Neural progenitor cell (in vitro differentiated cells): ENCODE data around the gene ZFHX3. TPM values are rescaled to one million over a fixed set of nuclear protein-coding genes. Genes with fewer than 3 reads are reported as not detected.

Experiments
- DNase-seq: peaks from one replicate; pipeline ENCODE4 v3.0.0-alpha.2; 2016; ENCODE audit warnings: low spot score
- H2AFZ ChIP-seq: fragments of 200-600 bp; sonication (generic); replicated peaks from 2 replicates; pipeline ENCODE4 v1.6.1; 2016; ENCODE audit warnings: antibody characterized with exemption
- H3F3A ChIP-seq: fragments of 200-600 bp; sonication (generic); 2 replicates; pipeline ENCODE4 v1.6.1; 2016; ENCODE audit warnings: antibody characterized with exemption, low read depth
- H3K27ac ChIP-seq: fragments of 200-600 bp; sonication (generic); 2 replicates; pipeline ENCODE4 v1.5.1; 2016; ENCODE audit warnings: mild to moderate bottlenecking
- H3K27me3 ChIP-seq: fragments of 200-600 bp; sonication (generic); 2 replicates; pipeline ENCODE4 v1.6.1; 2016; ENCODE audit warnings: mild to moderate bottlenecking, moderate library complexity
- H3K36me3 ChIP-seq: fragments of 200-600 bp; sonication (generic); 2 replicates; pipeline ENCODE4 v1.5.1; 2016
- H3K4me1 ChIP-seq: fragments of 200-600 bp; sonication (generic); 2 replicates; pipeline ENCODE4 v1.6.1; 2016; ENCODE audit warnings: mixed run types
- H3K4me2 ChIP-seq: fragments of 200-600 bp; sonication (generic); 2 replicates; pipeline ENCODE4 v1.6.1; 2016
- H3K4me3 ChIP-seq: fragments of 200-600 bp; sonication (generic); 2 replicates; pipeline ENCODE4 v1.5.1; 2016
- H3K79me2 ChIP-seq: fragments of 200-600 bp; sonication (generic); 2 replicates; pipeline ENCODE4 v1.6.1; 2016; ENCODE audit warnings: low read depth
- H3K9ac ChIP-seq: fragments of 200-600 bp; sonication (generic); 2 replicates; pipeline ENCODE4 v1.6.1; 2016
- H3K9me3 ChIP-seq: fragments of 200-600 bp; sonication (generic); 2 replicates; pipeline ENCODE4 v1.5.1; 2016; ENCODE audit warnings: low read depth
- H4K20me1 ChIP-seq: fragments of 200-600 bp; sonication (generic); 2 replicates; pipeline ENCODE4 v1.6.1; 2016; ENCODE audit warnings: low read depth
- H3K27ac Mint-ChIP-seq: 3 replicates; pipeline ENCODE4 v1.8.0; 2021; ENCODE audit warnings: mixed read lengths
- H3K27me3 Mint-ChIP-seq: 2 replicates; pipeline ENCODE4 v1.8.0; 2022; ENCODE audit warnings: low read depth, mild to moderate bottlenecking, inconsistent platforms, moderate library complexity, mixed read lengths; ENCODE audit not compliant: insufficient read depth
- H3K36me3 Mint-ChIP-seq: 3 replicates; pipeline ENCODE4 v1.8.0; 2021; ENCODE audit warnings: mixed read lengths
- H3K4me1 Mint-ChIP-seq: 3 replicates; pipeline ENCODE4 v1.8.0; 2021; ENCODE audit warnings: mixed read lengths
- H3K4me3 Mint-ChIP-seq: 3 replicates; pipeline ENCODE4 v1.8.0; 2021; ENCODE audit warnings: mild to moderate bottlenecking, moderate library complexity, mixed read lengths
- H3K9me3 Mint-ChIP-seq: 3 replicates; pipeline ENCODE4 v1.8.0; 2020; ENCODE audit warnings: mixed read lengths
- CTCF ChIP-seq: fragments of 200-600 bp; sonication (generic); IDR thresholded peaks from 2 replicates; pipeline ENCODE4 v1.5.1; 2017; ENCODE audit warnings: antibody characterized with exemption, mild to moderate bottlenecking
- EZH2 ChIP-seq: fragments of 200-600 bp; sonication (generic); IDR thresholded peaks from 2 replicates; pipeline ENCODE4 v1.6.1; 2017; ENCODE audit warnings: antibody characterized with exemption, mild to moderate bottlenecking, moderate library complexity
- EZH2phosphoT487 ChIP-seq: fragments of 200-600 bp; sonication (generic); IDR thresholded peaks from 2 replicates; pipeline ENCODE4 v1.6.1; 2017; ENCODE audit warnings: antibody characterized with exemption
- total RNA-seq: library from RNA; depleted of rRNA; stranded (reverse); fragments of >200 nt; gene quantifications from 2 replicates; pipeline ENCODE4 v1.2.3, GENCODE V29; 2015; ENCODE audit warnings: low replicate concordance

The ZFHX3 gene
- total RNA-seq, 1 donor from 2014 or later = 2.4 TPM

- no peak overlapping the region for H3K27ac Mint-ChIP-seq
- TF ChIP-seq CTCF = no peak
- TF ChIP-seq EZH2phosphoT487 = no peak
- no peak for TF ChIP-seq EZH2
Measured at GRCh38 chr16:72760581-72760980, 287.3 kb downstream of the ZFHX3 start.

DNA sequence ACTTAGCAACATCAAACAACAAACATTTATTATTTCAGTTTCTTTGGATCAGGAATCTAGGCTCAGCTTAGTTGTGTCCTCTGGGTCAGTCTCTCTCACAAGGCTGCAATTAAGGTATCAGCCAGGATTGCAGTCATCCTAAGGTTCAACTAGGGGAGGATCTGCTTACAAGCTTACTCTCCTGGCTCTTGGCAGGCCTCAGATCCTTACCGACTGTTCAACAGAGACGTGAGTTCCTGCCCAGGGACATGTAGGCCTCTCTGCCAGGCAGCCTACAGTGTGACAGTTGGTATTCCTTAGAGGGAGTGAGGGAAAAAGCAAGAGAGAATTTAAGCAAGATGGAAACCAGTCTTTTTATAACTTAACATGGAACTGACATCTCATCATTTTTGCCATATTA, 294.0 kb downstream of the ZFHX3 start:
- no peaks in the 10 kb centered on the region for H3K4me1 Mint-ChIP-seq
- no peaks in the 10 kb centered on the region for H3K27me3 Mint-ChIP-seq
- H3K4me2 ChIP-seq = no peak overlapping the region

More at GRCh38 chr16:72760581-72760980, 287.3 kb downstream of the ZFHX3 start:
- Mint-ChIP-seq H3K27me3 (no peaks in the 10 kb centered on the region), H3K4me1 (peaks cover 35% of the 10 kb centered on the region), H3K9me3 (peaks cover 17% of the 10 kb centered on the region), H3K36me3 (peaks cover 18% of the 10 kb centered on the region), H3K4me3 (no peak overlapping the region)
- no peaks in the 10 kb centered on the region for H3K27me3 ChIP-seq
- no peaks in the 10 kb centered on the region for H3K36me3 ChIP-seq
- no peak overlapping the region for H3K27ac ChIP-seq
- H3K9ac ChIP-seq = no peak overlapping the region
- H4K20me1 ChIP-seq = peaks cover 3% of the 10 kb centered on the region
- peaks cover 11% of the 10 kb centered on the region for H3F3A ChIP-seq
- DNase-seq = no peak
- no peak overlapping the region for H3K4me3 ChIP-seq
- no peak overlapping the region for H3K4me2 ChIP-seq
- no peaks in the 10 kb centered on the region for H3K79me2 ChIP-seq
- H2AFZ ChIP-seq = no peak overlapping the region
- H3K9me3 ChIP-seq = peaks cover 6% of the 10 kb centered on the region
- peaks cover 41% of the 10 kb centered on the region for H3K4me1 ChIP-seq

DNA sequence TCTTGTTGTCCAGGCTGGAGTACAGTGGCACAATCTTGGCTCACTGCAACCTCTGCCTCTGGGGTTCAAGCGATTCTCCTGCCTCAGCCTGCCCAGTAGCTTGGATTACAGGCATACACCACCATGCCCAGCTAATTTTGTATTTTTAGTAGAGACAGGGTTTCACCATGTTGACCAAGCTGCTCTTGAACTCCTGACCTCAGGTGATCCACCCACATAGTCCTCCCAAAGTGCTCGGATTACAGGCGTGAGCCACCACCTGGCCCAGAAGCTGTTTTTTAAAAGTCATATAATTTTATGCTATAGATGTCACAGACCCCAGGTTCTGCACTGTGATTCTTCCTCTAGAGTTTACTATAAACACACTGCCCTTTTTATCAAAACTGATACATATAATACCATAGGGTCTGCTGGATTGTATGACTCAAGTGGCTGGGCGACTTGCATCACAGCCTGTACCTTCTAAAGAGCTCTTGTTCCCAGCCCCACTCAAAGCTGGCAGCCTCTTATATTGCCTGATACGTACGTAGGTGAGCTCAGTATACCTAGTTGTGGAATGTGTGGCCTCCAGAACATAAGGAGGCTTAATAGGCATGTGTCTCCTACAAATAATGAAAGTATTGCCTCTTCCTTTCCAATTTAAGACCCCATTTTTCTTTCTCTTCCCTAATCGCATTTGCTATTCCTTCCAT, 295.8 kb downstream of the ZFHX3 start:
- H3K36me3 ChIP-seq = no peaks in the 10 kb centered on the region
- H3K27ac Mint-ChIP-seq = no peak overlapping the region
- DNase-seq = no peak
- no peak overlapping the region for H3K27ac ChIP-seq
- H3K4me2 ChIP-seq = no peak overlapping the region
- TF ChIP-seq EZH2 = no peak
- no peak for TF ChIP-seq EZH2phosphoT487
- no peak for TF ChIP-seq CTCF
- H2AFZ ChIP-seq = no peak overlapping the region
- H4K20me1 ChIP-seq = no peaks in the 10 kb centered on the region
- peaks cover 3% of the 10 kb centered on the region for H3K9me3 Mint-ChIP-seq
- H3K9me3 ChIP-seq = no peaks in the 10 kb centered on the region
- no peaks in the 10 kb centered on the region for H3F3A ChIP-seq
- H3K79me2 ChIP-seq = no peaks in the 10 kb centered on the region
- H3K4me3 Mint-ChIP-seq = no peak overlapping the region
- no peaks in the 10 kb centered on the region for H3K27me3 Mint-ChIP-seq
- no peaks in the 10 kb centered on the region for H3K27me3 ChIP-seq
- H3K4me1 Mint-ChIP-seq = peaks cover 6% of the 10 kb centered on the region
- H3K4me3 ChIP-seq = no peak overlapping the region
- H3K4me1 ChIP-seq = peaks cover 4% of the 10 kb centered on the region
- H3K9ac ChIP-seq = no peak overlapping the region
- H3K36me3 Mint-ChIP-seq = peaks cover 13% of the 10 kb centered on the region

More for the DNA sequence above, 294.0 kb downstream of the ZFHX3 start:
- DNase-seq = no peak
- Mint-ChIP-seq H3K9me3 (peaks cover 13% of the 10 kb centered on the region), H3K27ac (no peak overlapping the region), H3K4me3 (no peak overlapping the region), H3K36me3 (peaks cover 18% of the 10 kb centered on the region)
- Histone ChIP-seq H3K9ac (no peak overlapping the region), H3K27me3 (no peaks in the 10 kb centered on the region), H3K9me3 (peaks cover 6% of the 10 kb centered on the region), H3K4me3 (no peak overlapping the region), H3K4me1 (no peaks in the 10 kb centered on the region), H3K36me3 (no peaks in the 10 kb centered on the region), H4K20me1 (no peaks in the 10 kb centered on the region), H3F3A (no peaks in the 10 kb centered on the region), H2AFZ (no peak overlapping the region), H3K27ac (no peak overlapping the region), H3K79me2 (no peaks in the 10 kb centered on the region)
- TF ChIP-seq CTCF (no peak), EZH2phosphoT487 (no peak), EZH2 (no peak)
